ENCODE data around the gene GIPC1. TPM values are rescaled to one million over a fixed set of nuclear protein-coding genes. Genes with fewer than 3 reads are reported as not detected.
A peak's percentile ranks its signal among the peaks of the same experiment; 100 is the strongest.

GIPC1 gene
- total and polyA plus RNA-seq, 2 experiments from 2014 or later = 106 to 173 TPM

- in situ Hi-C loops (cut with MboI) = no loop called here
- WGBS, 2 experiments (ENCODE audit: low coverage in 1 of 2, low lambda C conversion rate in 2 of 2, missing lambda C conversion rate in 2 of 2) = 96 to 98% methylated on average over 5 to 19 of the region's 19 CpGs
- H3K36me3 ChIP-seq (ENCODE audit: low read depth) = peaks cover 19% of the 10 kb centered on the region; the same call in 1 of the 2 replicates
Observed at GRCh38 chr19:14450876-14451275, 45.1 kb downstream of the GIPC1 start.

GRCh38 chr19:14450168-14450874 is 45.6 kb downstream of the GIPC1 start:
- DNase-seq = peak; percentile 66
- TF ChIP-seq EZH2 (IDR thresholded peaks at IDR 0.05; ENCODE audit: insufficient read depth, poor library complexity, severe bottlenecking) = no peak
- no peak for TF ChIP-seq EZH2phosphoT487 (IDR thresholded peaks at IDR 0.05; ENCODE audit: insufficient read depth, low read depth)
- Histone ChIP-seq H2AFZ (no peak overlapping the region), H3K4me2 (ENCODE audit: unreplicated experiment) (no peak overlapping the region), H3K4me1 (ENCODE audit: insufficient read depth) (no peaks in the 10 kb centered on the region), H4K20me1 (ENCODE audit: insufficient read depth) (no peaks in the 10 kb centered on the region), H3K9ac (no peak overlapping the region), H3K27me3 (replicated peaks; ENCODE audit: insufficient read depth) (no peaks in the 10 kb centered on the region), H3K9me2 (ENCODE audit: insufficient read depth) (no peaks in the 10 kb centered on the region), H3K9me3 (ENCODE audit: low read depth) (no peaks in the 10 kb centered on the region), H3K27ac (no peak overlapping the region), H3K79me2 (ENCODE audit: insufficient read depth) (no peaks in the 10 kb centered on the region), H3K36me3 (ENCODE audit: low read depth) (peaks cover 20% of the 10 kb centered on the region; the same call in 1 of the 2 replicates), H3K4me3 (no peak overlapping the region), H3F3A (ENCODE audit: insufficient read depth) (no peaks in the 10 kb centered on the region)
- in situ Hi-C loops (cut with MboI) = no loop called here
- WGBS, 2 experiments (ENCODE audit: low coverage in 1 of 2, low lambda C conversion rate in 2 of 2, missing lambda C conversion rate in 2 of 2) = 82 to 85% methylated on average over 27 to 29 of the region's 30 CpGs

More at GRCh38 chr19:14450876-14451275, 45.1 kb downstream of the GIPC1 start:
- H3K4me2 ChIP-seq (ENCODE audit: unreplicated experiment) = no peak overlapping the region
- no peak overlapping the region for H2AFZ ChIP-seq
- H4K20me1 ChIP-seq (ENCODE audit: insufficient read depth) = no peaks in the 10 kb centered on the region
- H3K4me3 ChIP-seq = no peak overlapping the region
- no peaks in the 10 kb centered on the region for H3K9me3 ChIP-seq (ENCODE audit: low read depth)
- no peaks in the 10 kb centered on the region for H3K79me2 ChIP-seq (ENCODE audit: insufficient read depth)
- no peak overlapping the region for H3K9ac ChIP-seq
- no peaks in the 10 kb centered on the region for H3K27me3 ChIP-seq (replicated peaks; ENCODE audit: insufficient read depth)
- TF ChIP-seq EZH2 (IDR thresholded peaks at IDR 0.05; ENCODE audit: insufficient read depth, poor library complexity, severe bottlenecking) (no peak), EZH2phosphoT487 (IDR thresholded peaks at IDR 0.05; ENCODE audit: insufficient read depth, low read depth) (no peak)
- no peaks in the 10 kb centered on the region for H3K4me1 ChIP-seq (ENCODE audit: insufficient read depth)
- H3F3A ChIP-seq (ENCODE audit: insufficient read depth) = no peaks in the 10 kb centered on the region
- H3K27ac ChIP-seq = no peak overlapping the region
- H3K9me2 ChIP-seq (ENCODE audit: insufficient read depth) = no peaks in the 10 kb centered on the region
- DNase-seq = no peak

- no peak overlapping the region for H3K4me2 ChIP-seq (ENCODE audit: unreplicated experiment)
- H3K9me3 ChIP-seq (ENCODE audit: low read depth) = no peaks in the 10 kb centered on the region
- no peaks in the 10 kb centered on the region for H4K20me1 ChIP-seq (ENCODE audit: insufficient read depth)
- H3K79me2 ChIP-seq (ENCODE audit: insufficient read depth) = no peaks in the 10 kb centered on the region
- no peaks in the 10 kb centered on the region for H3K4me1 ChIP-seq (ENCODE audit: insufficient read depth)
- peaks cover 18% of the 10 kb centered on the region; the same call in 1 of the 2 replicates for H3K36me3 ChIP-seq (ENCODE audit: low read depth)
- no peaks in the 10 kb centered on the region for H3F3A ChIP-seq (ENCODE audit: insufficient read depth)
- no peak overlapping the region for H2AFZ ChIP-seq
- no peaks in the 10 kb centered on the region for H3K27me3 ChIP-seq (replicated peaks; ENCODE audit: insufficient read depth)
- no peaks in the 10 kb centered on the region for H3K9me2 ChIP-seq (ENCODE audit: insufficient read depth)
- no peak overlapping the region for H3K27ac ChIP-seq
- TF ChIP-seq EZH2phosphoT487 (IDR thresholded peaks at IDR 0.05; ENCODE audit: insufficient read depth, low read depth) = no peak
- no peak for TF ChIP-seq EZH2 (IDR thresholded peaks at IDR 0.05; ENCODE audit: insufficient read depth, poor library complexity, severe bottlenecking)
- in situ Hi-C loops (cut with MboI) = no loop called here
- peak; percentile 41 for DNase-seq
- WGBS, 2 experiments (ENCODE audit: low coverage in 1 of 2, low lambda C conversion rate in 2 of 2, missing lambda C conversion rate in 2 of 2) = 91 to 94% methylated on average over 6 of the region's 6 CpGs
- no peak overlapping the region for H3K4me3 ChIP-seq
- no peak overlapping the region for H3K9ac ChIP-seq
Observed at GRCh38 chr19:14449321-14449720, 46.6 kb downstream of the GIPC1 start.

- no peak overlapping the region for H3K27ac ChIP-seq
Observed at GRCh38 chr19:14446336-14447036, 49.4 kb downstream of the GIPC1 start.

More at GRCh38 chr19:14446336-14447036, 49.4 kb downstream of the GIPC1 start:
- in situ Hi-C loops (cut with MboI) = no loop called here
- Histone ChIP-seq H3K4me2 (ENCODE audit: unreplicated experiment) (no peak overlapping the region), H4K20me1 (ENCODE audit: insufficient read depth) (no peaks in the 10 kb centered on the region), H3K9me3 (ENCODE audit: low read depth) (no peaks in the 10 kb centered on the region), H3K27me3 (replicated peaks; ENCODE audit: insufficient read depth) (no peaks in the 10 kb centered on the region), H3K4me1 (ENCODE audit: insufficient read depth) (no peaks in the 10 kb centered on the region), H3K9ac (no peak overlapping the region), H2AFZ (no peak overlapping the region), H3K79me2 (ENCODE audit: insufficient read depth) (no peaks in the 10 kb centered on the region), H3K4me3 (no peak overlapping the region), H3F3A (ENCODE audit: insufficient read depth) (no peaks in the 10 kb centered on the region), H3K36me3 (ENCODE audit: low read depth) (peaks cover 14% of the 10 kb centered on the region; the same call in 1 of the 2 replicates), H3K9me2 (ENCODE audit: insufficient read depth) (no peaks in the 10 kb centered on the region)
- 93 to 94% methylated on average over 10 of the region's 10 CpGs for WGBS, 2 experiments (ENCODE audit: low coverage in 1 of 2, low lambda C conversion rate in 2 of 2, missing lambda C conversion rate in 2 of 2)
- no peak for TF ChIP-seq EZH2phosphoT487 (IDR thresholded peaks at IDR 0.05; ENCODE audit: insufficient read depth, low read depth)
- TF ChIP-seq EZH2 (IDR thresholded peaks at IDR 0.05; ENCODE audit: insufficient read depth, poor library complexity, severe bottlenecking) = no peak
- DNase-seq = no peak
